ENCODE results near the gene TP53I13. TPM values are rescaled to one million over a fixed set of nuclear protein-coding genes. Genes with fewer than 3 reads are reported as not detected.

The TP53I13 gene
- total and polyA plus RNA-seq, 10 of the 15 experiments (the other 5 are each of a cell fraction or from before 2014, with no cell fraction given), result 0.31 to 45.1 (median 19.5) TPM; not detected in 1

DNA sequence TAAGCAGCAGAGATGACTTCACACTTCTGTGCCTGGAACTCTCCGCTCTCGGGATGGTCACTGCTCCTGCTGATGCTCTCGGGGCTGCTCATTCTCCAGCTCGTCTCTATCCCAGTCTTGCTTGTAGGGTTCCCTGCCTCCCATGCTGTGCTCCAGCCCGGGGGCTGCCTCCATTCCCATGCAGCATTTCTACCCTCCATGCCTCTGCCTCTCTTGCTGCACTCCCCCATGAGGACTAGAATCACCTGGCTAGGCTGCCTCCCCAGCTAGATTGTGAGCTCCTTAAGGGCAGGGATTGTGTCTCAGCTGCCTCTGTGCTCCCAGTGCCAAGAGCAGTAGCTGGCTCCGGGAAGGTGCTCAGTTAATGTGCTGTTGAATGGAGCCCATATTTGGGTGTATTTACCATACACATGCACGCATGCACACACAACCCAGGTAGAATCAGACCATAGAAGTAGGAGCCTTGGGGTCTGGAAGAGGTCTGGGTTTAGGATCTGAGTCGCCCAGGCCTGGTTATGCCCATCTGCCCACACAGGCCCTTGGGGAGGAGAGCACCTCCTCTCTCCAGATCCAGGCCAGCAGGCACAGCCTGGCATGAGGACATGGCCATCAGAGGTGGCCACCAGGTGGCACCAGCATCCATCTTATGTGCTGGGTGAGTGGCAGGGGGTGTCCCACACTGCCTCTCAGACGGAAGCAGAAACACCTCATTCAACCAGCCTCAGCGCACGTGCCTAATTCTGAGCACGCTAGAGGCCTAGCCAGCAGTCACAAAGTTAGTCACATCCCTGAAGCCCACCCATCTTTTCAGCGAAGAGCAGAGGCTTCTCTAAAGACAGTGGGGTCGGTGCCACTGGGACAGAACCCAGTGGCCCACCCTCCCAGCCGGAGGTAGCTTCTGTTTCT is 11.6 kb downstream of the TP53I13 start (continued):
- TF ChIP-seq, protein P1, sequence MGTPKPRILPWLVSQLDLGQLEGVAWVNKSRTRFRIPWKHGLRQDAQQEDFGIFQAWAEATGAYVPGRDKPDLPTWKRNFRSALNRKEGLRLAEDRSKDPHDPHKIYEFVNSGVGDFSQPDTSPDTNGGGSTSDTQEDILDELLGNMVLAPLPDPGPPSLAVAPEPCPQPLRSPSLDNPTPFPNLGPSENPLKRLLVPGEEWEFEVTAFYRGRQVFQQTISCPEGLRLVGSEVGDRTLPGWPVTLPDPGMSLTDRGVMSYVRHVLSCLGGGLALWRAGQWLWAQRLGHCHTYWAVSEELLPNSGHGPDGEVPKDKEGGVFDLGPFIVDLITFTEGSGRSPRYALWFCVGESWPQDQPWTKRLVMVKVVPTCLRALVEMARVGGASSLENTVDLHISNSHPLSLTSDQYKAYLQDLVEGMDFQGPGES (IDR thresholded peaks at IDR 0.05), result no peak
- TF ChIP-seq NR2C2 (IDR thresholded peaks at IDR 0.05; ENCODE audit: borderline replicate concordance, control insufficient read depth, insufficient read length, low read depth) (no peak), YBX1 (IDR thresholded peaks at IDR 0.05) (no peak), FOXK2 (IDR thresholded peaks at IDR 0.05) (no peak), RB1 (IDR thresholded peaks at IDR 0.05; ENCODE audit: borderline replicate concordance) (peak; percentile 81), HDAC6 (IDR thresholded peaks at IDR 0.05; ENCODE audit: unreplicated experiment) (no peak), ETV6 (conservative IDR thresholded peaks at IDR 0.05 in 1 of 2, IDR thresholded peaks at IDR 0.05 in 1 of 2; ENCODE audit: borderline replicate concordance in 1 of 2, low read depth in 1 of 2) (no peak), EED (IDR thresholded peaks at IDR 0.05; ENCODE audit: low read depth) (no peak), MTA3 (IDR thresholded peaks at IDR 0.05; ENCODE audit: borderline replicate concordance, low read length) (no peak), ZNF24 (IDR thresholded peaks at IDR 0.05) (no peak), EP300 (IDR thresholded peaks at IDR 0.05; ENCODE audit: borderline replicate concordance in 1 of 2, control insufficient read depth in 1 of 2, low read depth in 2 of 2, low read length in 2 of 2) (no peak), ZNF384 (IDR thresholded peaks at IDR 0.05; ENCODE audit: borderline replicate concordance, low read depth, low read length) (no peak), MYC (IDR thresholded peaks at IDR 0.05; ENCODE audit: insufficient read depth, insufficient read length, insufficient replicate concordance, low read length, severe bottlenecking) (no peak), WRNIP1 (IDR thresholded peaks at IDR 0.05; ENCODE audit: borderline replicate concordance, low read depth, low read length) (no peak), BHLHE40 (IDR thresholded peaks at IDR 0.05; ENCODE audit: borderline replicate concordance in 1 of 2, low read depth in 2 of 2, low read length in 1 of 2) (peak; percentile 99), MTA2 (IDR thresholded peaks at IDR 0.05; ENCODE audit: low read depth) (no peak), BMI1 (IDR thresholded peaks at IDR 0.05; ENCODE audit: borderline replicate concordance) (no peak), DPF2 (IDR thresholded peaks at IDR 0.05) (no peak), KDM1A (IDR thresholded peaks at IDR 0.05; ENCODE audit: borderline replicate concordance) (no peak), SMARCA5 (IDR thresholded peaks at IDR 0.05) (peak; percentile 66; the same call in 1 of the 2 replicates), NFYB (IDR thresholded peaks at IDR 0.05; ENCODE audit: insufficient read depth, low read depth, low read length) (no peak), SPI1 (IDR thresholded peaks at IDR 0.05; ENCODE audit: borderline replicate concordance, insufficient read depth, low read depth, low read length) (no peak), KLF5 (IDR thresholded peaks at IDR 0.05; ENCODE audit: partially characterized antibody) (no peak), NR2C1 (IDR thresholded peaks at IDR 0.05) (no peak), YY1 (IDR thresholded peaks at IDR 0.05; ENCODE audit: low read depth, low read length) (peak; percentile 72; the same call in 1 of the 2 replicates), LARP7 (IDR thresholded peaks at IDR 0.05) (peak; percentile 60; the same call in 1 of the 2 replicates)
- TF ChIP-seq, protein P2, sequence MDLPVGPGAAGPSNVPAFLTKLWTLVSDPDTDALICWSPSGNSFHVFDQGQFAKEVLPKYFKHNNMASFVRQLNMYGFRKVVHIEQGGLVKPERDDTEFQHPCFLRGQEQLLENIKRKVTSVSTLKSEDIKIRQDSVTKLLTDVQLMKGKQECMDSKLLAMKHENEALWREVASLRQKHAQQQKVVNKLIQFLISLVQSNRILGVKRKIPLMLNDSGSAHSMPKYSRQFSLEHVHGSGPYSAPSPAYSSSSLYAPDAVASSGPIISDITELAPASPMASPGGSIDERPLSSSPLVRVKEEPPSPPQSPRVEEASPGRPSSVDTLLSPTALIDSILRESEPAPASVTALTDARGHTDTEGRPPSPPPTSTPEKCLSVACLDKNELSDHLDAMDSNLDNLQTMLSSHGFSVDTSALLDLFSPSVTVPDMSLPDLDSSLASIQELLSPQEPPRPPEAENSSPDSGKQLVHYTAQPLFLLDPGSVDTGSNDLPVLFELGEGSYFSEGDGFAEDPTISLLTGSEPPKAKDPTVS (IDR thresholded peaks at IDR 0.05; ENCODE audit: low read depth, low read length), result no peak
